ENCODE measurements around the gene SNCAIP.
A peak's percentile ranks its signal among the peaks of the same experiment; 100 is the strongest.
"Not testable (repeated sequence)": the region's sequence is repeated elsewhere in the genome, so short reads cannot be mapped to it uniquely, and the experiment has no call there.

SNCAIP gene

GRCh38 chr5:122346897-122347581 is 35.0 kb downstream of the SNCAIP start:
- no peak for FAIRE-seq
- TF ChIP-seq TAF1 (IDR thresholded peaks at IDR 0.05; ENCODE audit: borderline replicate concordance, low read depth, low read length) (no peak), POLR2AphosphoS5 (IDR thresholded peaks at IDR 0.05; ENCODE audit: low read depth, low read length) (no peak), POLR2A (IDR thresholded peaks at IDR 0.05; ENCODE audit: low read depth, low read length) (no peak)
- DNase-seq (ENCODE audit: insufficient read length): no peak

- FAIRE-seq: no peak
- no peak for DNase-seq (ENCODE audit: insufficient read length)
- no peak for TF ChIP-seq POLR2A (IDR thresholded peaks at IDR 0.05; ENCODE audit: low read depth, low read length)
- no peak for TF ChIP-seq TAF1 (IDR thresholded peaks at IDR 0.05; ENCODE audit: borderline replicate concordance, low read depth, low read length)
- TF ChIP-seq POLR2AphosphoS5 (IDR thresholded peaks at IDR 0.05; ENCODE audit: low read depth, low read length): no peak
These were observed 38.5 kb downstream of the SNCAIP start for GRCh38 chr5:122350496-122350895.

GRCh38 chr5:122351416-122352157 is 39.5 kb downstream of the SNCAIP start:
- TF ChIP-seq POLR2AphosphoS5 (IDR thresholded peaks at IDR 0.05; ENCODE audit: low read depth, low read length) (no peak), POLR2A (IDR thresholded peaks at IDR 0.05; ENCODE audit: low read depth, low read length) (no peak), TAF1 (IDR thresholded peaks at IDR 0.05; ENCODE audit: borderline replicate concordance, low read depth, low read length) (no peak)
- FAIRE-seq: no peak
- no peak for DNase-seq (ENCODE audit: insufficient read length)

- no peak for DNase-seq (ENCODE audit: insufficient read length)
- no peak for FAIRE-seq
- TF ChIP-seq POLR2A (IDR thresholded peaks at IDR 0.05; ENCODE audit: low read depth, low read length) (no peak), POLR2AphosphoS5 (IDR thresholded peaks at IDR 0.05; ENCODE audit: low read depth, low read length) (no peak), TAF1 (IDR thresholded peaks at IDR 0.05; ENCODE audit: borderline replicate concordance, low read depth, low read length) (no peak)
These were observed 40.3 kb downstream of the SNCAIP start for GRCh38 chr5:122352331-122352730.

- not testable (repeated sequence) for FAIRE-seq
These were observed 41.3 kb downstream of the SNCAIP start for GRCh38 chr5:122353361-122353760.

GRCh38 chr5:122354293-122354692 is 42.3 kb downstream of the SNCAIP start:
- TF ChIP-seq POLR2AphosphoS5 (IDR thresholded peaks at IDR 0.05; ENCODE audit: low read depth, low read length): no peak
- no peak for TF ChIP-seq TAF1 (IDR thresholded peaks at IDR 0.05; ENCODE audit: borderline replicate concordance, low read depth, low read length)
- no peak for TF ChIP-seq POLR2A (IDR thresholded peaks at IDR 0.05; ENCODE audit: low read depth, low read length)
- DNase-seq (ENCODE audit: insufficient read length) (no peak), FAIRE-seq (no peak)

More at GRCh38 chr5:122353361-122353760, 41.3 kb downstream of the SNCAIP start:
- DNase-seq (ENCODE audit: insufficient read length): not testable (repeated sequence)

- no peak for TF ChIP-seq POLR2A (IDR thresholded peaks at IDR 0.05; ENCODE audit: low read depth, low read length)
- TF ChIP-seq TAF1 (IDR thresholded peaks at IDR 0.05; ENCODE audit: borderline replicate concordance, low read depth, low read length): no peak
- TF ChIP-seq POLR2AphosphoS5 (IDR thresholded peaks at IDR 0.05; ENCODE audit: low read depth, low read length): no peak
- no peak for DNase-seq (ENCODE audit: insufficient read length)
- FAIRE-seq: no peak
These were observed 43.3 kb downstream of the SNCAIP start for GRCh38 chr5:122355324-122355723.

- peak; percentile 9 for FAIRE-seq
- DNase-seq (ENCODE audit: insufficient read length): no peak
- TF ChIP-seq TAF1 (IDR thresholded peaks at IDR 0.05; ENCODE audit: borderline replicate concordance, low read depth, low read length): no peak
- TF ChIP-seq POLR2A (IDR thresholded peaks at IDR 0.05; ENCODE audit: low read depth, low read length): no peak
- TF ChIP-seq POLR2AphosphoS5 (IDR thresholded peaks at IDR 0.05; ENCODE audit: low read depth, low read length): no peak
These were observed 44.8 kb downstream of the SNCAIP start for GRCh38 chr5:122356855-122357254.

- FAIRE-seq (no peak), DNase-seq (ENCODE audit: insufficient read length) (no peak)
- no peak for TF ChIP-seq POLR2A (IDR thresholded peaks at IDR 0.05; ENCODE audit: low read depth, low read length)
- no peak for TF ChIP-seq POLR2AphosphoS5 (IDR thresholded peaks at IDR 0.05; ENCODE audit: low read depth, low read length)
- no peak for TF ChIP-seq TAF1 (IDR thresholded peaks at IDR 0.05; ENCODE audit: borderline replicate concordance, low read depth, low read length)
These were observed 46.4 kb downstream of the SNCAIP start for GRCh38 chr5:122358372-122358979.

GRCh38 chr5:122362361-122362760 is 50.3 kb downstream of the SNCAIP start:
- DNase-seq (ENCODE audit: insufficient read length): no peak
- TF ChIP-seq TAF1 (IDR thresholded peaks at IDR 0.05; ENCODE audit: borderline replicate concordance, low read depth, low read length): no peak
- TF ChIP-seq POLR2A (IDR thresholded peaks at IDR 0.05; ENCODE audit: low read depth, low read length): no peak
- no peak for TF ChIP-seq POLR2AphosphoS5 (IDR thresholded peaks at IDR 0.05; ENCODE audit: low read depth, low read length)
- peak; percentile 5 for FAIRE-seq

- TF ChIP-seq POLR2AphosphoS5 (IDR thresholded peaks at IDR 0.05; ENCODE audit: low read depth, low read length) (no peak), TAF1 (IDR thresholded peaks at IDR 0.05; ENCODE audit: borderline replicate concordance, low read depth, low read length) (no peak), POLR2A (IDR thresholded peaks at IDR 0.05; ENCODE audit: low read depth, low read length) (no peak)
- no peak for FAIRE-seq
- DNase-seq (ENCODE audit: insufficient read length): no peak
These were observed 51.6 kb downstream of the SNCAIP start for GRCh38 chr5:122363623-122364022.

GRCh38 chr5:122366501-122366900 is 54.5 kb downstream of the SNCAIP start:
- DNase-seq (ENCODE audit: insufficient read length) (no peak), FAIRE-seq (no peak)
- TF ChIP-seq POLR2A (IDR thresholded peaks at IDR 0.05; ENCODE audit: low read depth, low read length) (no peak), POLR2AphosphoS5 (IDR thresholded peaks at IDR 0.05; ENCODE audit: low read depth, low read length) (no peak), TAF1 (IDR thresholded peaks at IDR 0.05; ENCODE audit: borderline replicate concordance, low read depth, low read length) (no peak)

All from GM12892 (cell line).